HAP-1 (cell line): ENCODE measurements around the gene ADGRL3.
"Not testable (repeated sequence)": the region's sequence is repeated elsewhere in the genome, so short reads cannot be mapped to it uniquely, and the experiment has no call there.

Experiments used
- DNase-seq, 2 experiments: peaks; one replicate each; pipeline ENCODE4 v3.0.0-alpha.2; 2016 to 2020; ENCODE audit warnings: low spot score in 2 of 2
- H3K27me3 ChIP-seq: fragments of 250-450 bp; sonication (Bioruptor Pico); 2 replicates; pipeline ENCODE4 v1.5.1; 2020; ENCODE audit warnings: low read depth, mild to moderate bottlenecking, moderate library complexity
- H3K36me3 ChIP-seq: fragments of 250-450 bp; sonication (Bioruptor Pico); replicated peaks from 2 replicates; pipeline ENCODE4 v1.5.1; 2020; ENCODE audit warnings: mild to moderate bottlenecking
- H3K4me1 ChIP-seq: fragments of 250-450 bp; sonication (Bioruptor Pico); 2 replicates; pipeline ENCODE4 v1.5.1; 2020; ENCODE audit warnings: mild to moderate bottlenecking
- H3K4me3 ChIP-seq: fragments of 250-450 bp; sonication (Bioruptor Pico); 2 replicates; pipeline ENCODE4 v1.5.1; 2020; ENCODE audit warnings: mild to moderate bottlenecking, moderate library complexity
- H3K9me3 ChIP-seq: fragments of 250-450 bp; sonication (Bioruptor Pico); 2 replicates; pipeline ENCODE4 v1.5.1; 2020; ENCODE audit warnings: mild to moderate bottlenecking, moderate library complexity
- in situ Hi-C: fragments of 300-500 bp; cut with MboI; formaldehyde crosslinking; loops from 3 replicates; pipeline ENCODE4 v1.14.3; 2020; ENCODE audit warnings: low sequenced_read_pairs, inconsistent platforms, mixed read lengths

The ADGRL3 gene

DNA sequence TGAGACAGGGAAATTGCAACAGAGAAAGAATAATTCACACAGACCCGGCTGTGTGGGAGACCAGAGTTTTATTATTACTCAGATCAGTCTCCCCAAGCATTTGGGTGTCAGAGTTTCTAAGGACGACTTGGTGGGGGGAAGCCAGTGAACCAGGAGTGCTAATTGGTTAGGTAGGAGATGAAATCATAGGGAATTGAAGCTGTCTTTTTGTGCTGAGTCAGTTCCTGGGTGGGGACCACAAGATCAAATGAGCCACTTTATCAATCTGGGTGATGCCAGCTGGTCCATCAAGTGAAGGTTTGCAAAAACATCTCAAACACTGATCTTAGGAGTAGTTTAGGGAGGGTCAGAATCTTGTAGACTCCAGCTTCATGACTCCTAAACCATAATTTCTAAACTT, 560.7 kb downstream of the ADGRL3 start:
- Histone ChIP-seq H3K9me3 (no peaks in the 10 kb centered on the region), H3K4me1 (no peaks in the 10 kb centered on the region), H3K36me3 (no peaks in the 10 kb centered on the region), H3K27me3 (no peaks in the 10 kb centered on the region), H3K4me3 (no peak overlapping the region)
- in situ Hi-C loops, result no loop called here
- no peak for DNase-seq

DNA sequence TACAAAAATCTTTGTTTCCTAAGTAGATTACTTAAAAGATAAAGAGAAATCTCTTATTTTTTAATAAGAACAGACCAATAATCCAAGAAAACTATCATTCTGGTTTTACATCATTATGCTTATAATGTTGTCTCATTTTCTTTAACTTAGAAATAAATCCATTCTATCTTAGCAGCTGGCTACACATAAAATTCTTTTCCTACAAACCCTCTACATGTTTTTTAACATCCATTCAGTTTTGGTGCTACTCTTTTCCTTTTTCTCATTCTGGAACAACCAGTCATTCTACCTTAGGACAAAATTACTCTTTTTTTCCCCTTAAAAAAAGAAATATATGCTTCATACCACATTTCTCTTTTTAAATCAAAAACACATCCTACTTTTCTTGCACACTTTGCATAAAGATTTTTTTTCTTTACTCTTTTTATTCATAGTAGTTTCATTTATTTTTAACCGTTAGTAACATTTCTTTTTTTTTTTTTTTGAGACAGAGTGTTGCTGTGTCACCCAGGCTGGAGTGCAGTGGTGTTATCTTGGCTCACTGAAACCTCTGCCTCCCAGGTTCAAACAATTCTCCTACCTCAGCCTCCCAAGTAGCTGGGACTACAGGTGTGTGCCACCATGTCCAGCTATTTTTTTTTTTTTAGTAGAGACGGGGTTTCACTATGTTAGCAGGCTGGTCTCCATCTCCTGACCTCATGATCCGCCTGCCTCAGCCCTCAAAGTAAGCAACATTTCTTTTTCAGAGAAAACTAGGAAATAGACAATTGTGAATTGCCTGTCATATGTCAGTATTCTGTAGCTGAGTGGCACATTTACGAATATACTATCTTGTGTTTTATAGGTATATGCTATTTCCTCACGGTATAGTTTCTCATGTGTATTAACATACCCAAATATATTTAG, 562.8 kb downstream of the ADGRL3 start:
- in situ Hi-C loops, result no loop called here
- Histone ChIP-seq H3K4me3 (no peak overlapping the region), H3K36me3 (no peaks in the 10 kb centered on the region), H3K27me3 (no peaks in the 10 kb centered on the region), H3K9me3 (no peaks in the 10 kb centered on the region), H3K4me1 (no peaks in the 10 kb centered on the region)
- no peak for DNase-seq

DNA sequence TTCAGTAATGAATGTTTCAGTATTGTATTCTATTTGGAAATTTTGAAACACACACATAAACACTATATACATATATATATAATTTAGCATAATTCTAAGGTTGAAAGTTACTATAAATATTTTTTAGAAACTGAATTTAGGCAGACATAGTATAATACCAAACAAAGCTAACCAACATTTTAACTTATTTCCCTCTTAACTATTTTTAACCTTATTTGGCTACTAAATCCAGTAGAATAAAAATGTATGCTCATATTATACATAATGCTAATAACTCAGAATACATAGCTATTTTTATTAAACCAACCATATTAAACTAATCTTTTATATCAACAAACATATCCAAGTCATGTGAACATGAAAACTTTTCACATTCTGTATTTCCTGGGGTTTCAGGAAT, 563.6 kb downstream of the ADGRL3 start:
- H3K36me3 ChIP-seq, result no peaks in the 10 kb centered on the region
- H3K4me1 ChIP-seq, result no peaks in the 10 kb centered on the region
- DNase-seq, result no peak

DNA sequence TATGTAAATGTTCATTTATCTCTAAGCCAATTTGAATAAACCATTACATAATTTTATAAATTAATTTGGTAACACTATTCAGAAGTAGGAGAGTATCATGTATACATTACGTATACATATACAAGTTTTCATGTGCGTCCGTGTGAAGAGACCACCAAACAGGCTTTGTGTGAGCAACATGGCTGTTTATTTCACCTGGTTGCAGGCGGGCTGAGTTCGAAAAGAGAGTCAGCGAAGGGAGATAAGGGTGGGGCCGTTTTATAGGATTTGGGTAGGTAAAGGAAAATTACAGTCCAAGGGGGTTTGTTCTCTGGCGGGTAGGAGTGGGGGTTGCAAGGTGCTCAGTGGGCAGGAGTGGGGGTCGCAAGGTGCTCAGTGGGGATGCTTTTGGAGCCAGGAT, 564.0 kb downstream of the ADGRL3 start:
- H3K27me3 ChIP-seq, H3K9me3 ChIP-seq, in situ Hi-C loops, H3K4me1 ChIP-seq, DNase-seq, H3K36me3 ChIP-seq, H3K4me3 ChIP-seq: not testable (repeated sequence)

More for the DNA sequence above, 563.6 kb downstream of the ADGRL3 start:
- in situ Hi-C loops, result no loop called here
- Histone ChIP-seq H3K27me3 (no peaks in the 10 kb centered on the region), H3K9me3 (no peaks in the 10 kb centered on the region), H3K4me3 (no peak overlapping the region)

DNA sequence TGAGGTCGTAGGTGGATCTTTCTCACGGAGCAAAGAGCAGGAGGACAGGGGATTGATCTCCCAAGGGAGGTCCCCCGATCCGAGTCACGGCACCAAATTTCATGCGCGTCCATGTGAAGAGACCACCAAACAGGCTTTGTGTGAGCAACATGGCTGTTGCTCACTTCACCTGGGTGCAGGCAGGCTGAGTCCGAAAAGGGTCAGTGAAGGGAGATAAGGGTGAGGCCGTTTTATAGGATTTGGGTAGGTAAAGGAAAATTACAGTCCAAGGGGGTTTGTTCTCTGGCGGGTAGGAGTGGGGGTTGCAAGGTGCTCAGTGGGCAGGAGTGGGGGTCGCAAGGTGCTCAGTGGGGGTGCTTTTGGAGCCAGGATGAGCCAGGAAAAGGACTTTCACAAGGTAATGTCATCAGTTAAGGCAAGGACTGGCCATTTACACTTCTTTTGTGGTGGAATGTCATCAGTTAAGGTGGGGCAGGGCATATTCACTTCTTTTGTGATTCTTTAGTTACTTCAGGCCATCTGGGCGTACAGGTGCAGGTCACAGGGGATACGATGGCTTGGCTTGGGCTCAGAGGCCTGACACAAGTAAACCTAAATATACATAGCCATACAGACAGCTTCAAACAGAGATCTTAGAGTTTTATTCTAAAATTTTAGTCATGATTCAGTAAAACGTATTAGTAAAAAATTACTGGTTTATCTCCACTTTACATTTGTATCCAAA, 569.5 kb downstream of the ADGRL3 start:
- H3K4me3 ChIP-seq, DNase-seq, in situ Hi-C loops, H3K27me3 ChIP-seq, H3K9me3 ChIP-seq, H3K36me3 ChIP-seq: not testable (repeated sequence)
- H3K4me1 ChIP-seq, result peaks cover 25% of the 10 kb centered on the region

DNA sequence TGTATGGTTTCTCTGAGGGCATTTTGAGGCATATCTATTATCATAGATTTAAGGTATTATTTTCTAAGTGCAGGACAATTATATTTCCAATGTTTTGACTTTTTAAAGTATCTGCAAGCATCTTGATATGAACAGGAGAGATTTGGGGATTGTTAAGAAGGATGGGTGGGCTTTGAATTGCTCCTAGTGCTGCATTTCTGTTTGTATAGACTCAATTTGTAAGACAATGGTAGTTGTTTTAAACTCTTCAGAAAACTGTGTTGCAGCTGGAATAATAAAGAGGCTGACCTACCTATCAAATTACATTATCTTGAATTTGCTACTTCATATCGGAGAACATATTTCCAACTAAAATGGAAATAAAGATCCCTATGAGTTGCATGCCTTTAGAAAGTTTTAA, 570.3 kb downstream of the ADGRL3 start:
- DNase-seq, result peak in 1 of 2 experiments; percentile 90
- in situ Hi-C loops, result no loop called here
- 0 out of 2 replicates have a peak, but pooled peaks cover 4% of the 10 kb centered on the region for H3K27me3 ChIP-seq
- no peaks in the 10 kb centered on the region for H3K36me3 ChIP-seq
- H3K9me3 ChIP-seq, result no peaks in the 10 kb centered on the region
- peaks cover 25% of the 10 kb centered on the region for H3K4me1 ChIP-seq
- no peak overlapping the region for H3K4me3 ChIP-seq

DNA sequence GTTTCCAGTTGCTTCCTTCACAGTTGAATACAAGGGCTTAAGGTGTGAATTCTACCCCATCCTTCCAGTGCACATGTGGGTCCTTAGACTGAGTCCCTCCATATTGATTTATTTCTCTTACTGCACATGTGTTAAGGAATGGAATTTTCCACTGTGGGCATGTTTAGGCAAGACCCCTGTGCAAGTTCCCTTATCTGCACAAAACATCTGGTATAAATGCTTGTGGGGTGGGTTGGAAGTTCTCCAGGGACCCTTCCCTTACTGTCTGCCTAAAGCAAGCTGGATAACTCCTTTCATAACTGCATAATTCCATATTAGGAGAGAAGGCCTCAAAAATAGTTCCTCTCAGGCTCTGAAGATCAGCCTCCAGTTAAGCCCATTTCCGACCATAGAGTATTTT, 570.9 kb downstream of the ADGRL3 start:
- Histone ChIP-seq H3K27me3 (0 out of 2 replicates have a peak, but pooled peaks cover 4% of the 10 kb centered on the region), H3K36me3 (no peaks in the 10 kb centered on the region), H3K4me1 (peaks cover 25% of the 10 kb centered on the region), H3K4me3 (no peak overlapping the region), H3K9me3 (no peaks in the 10 kb centered on the region)
- DNase-seq, result peak; percentile 48
- in situ Hi-C loops, result no loop called here

DNA sequence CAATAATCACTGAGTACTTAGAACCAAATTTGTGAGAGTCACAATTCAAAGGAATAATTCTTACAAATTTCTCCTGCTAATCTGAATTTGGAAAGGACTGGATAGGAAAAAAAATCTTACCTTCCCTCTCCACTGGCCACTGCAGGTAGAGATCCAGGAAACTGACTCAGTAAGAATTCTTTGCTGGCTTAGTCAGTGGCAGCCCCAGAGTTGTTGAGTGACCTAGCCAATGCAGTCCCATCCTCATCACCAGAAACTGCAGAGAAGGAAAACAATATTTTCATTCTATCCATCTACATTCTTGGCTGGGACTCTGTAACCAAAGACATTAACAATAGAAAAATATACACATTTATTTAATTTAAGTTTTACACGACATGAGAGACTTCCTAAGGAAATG, 572.0 kb downstream of the ADGRL3 start:
- Histone ChIP-seq H3K36me3 (no peaks in the 10 kb centered on the region), H3K4me1 (peaks cover 25% of the 10 kb centered on the region), H3K9me3 (no peaks in the 10 kb centered on the region), H3K4me3 (no peak overlapping the region), H3K27me3 (0 out of 2 replicates have a peak, but pooled peaks cover 4% of the 10 kb centered on the region)
- in situ Hi-C loops, result no loop called here
- DNase-seq, result no peak

DNA sequence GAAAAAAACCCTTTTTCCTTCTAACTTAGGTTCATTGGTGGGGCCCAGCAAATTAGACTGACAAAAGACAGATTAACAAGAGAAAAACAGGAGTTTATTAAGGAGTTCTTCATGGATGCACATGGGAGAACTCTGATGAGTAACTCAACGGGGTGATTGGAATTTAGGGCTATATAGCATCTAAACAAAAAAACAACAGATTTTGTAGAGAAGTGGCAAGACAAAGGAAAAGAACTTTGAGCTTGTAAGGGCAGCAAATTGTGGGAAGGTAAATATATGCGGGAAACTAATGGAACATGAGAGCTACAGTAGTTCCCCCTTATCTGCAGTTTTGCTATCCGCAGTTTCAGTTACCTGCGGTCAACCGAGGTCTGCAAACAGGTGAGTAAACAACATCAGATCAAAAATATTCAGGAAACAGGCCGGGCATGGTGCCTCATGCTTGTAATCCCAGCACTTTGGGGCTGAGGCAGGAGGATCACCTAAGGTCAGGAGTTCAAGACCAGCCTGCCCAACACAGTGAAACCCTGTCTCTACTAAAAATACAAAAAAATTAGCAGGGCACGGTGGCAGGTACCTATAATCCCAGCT, 573.6 kb downstream of the ADGRL3 start:
- Histone ChIP-seq H3K4me3 (no peak overlapping the region), H3K9me3 (no peaks in the 10 kb centered on the region), H3K4me1 (peaks cover 25% of the 10 kb centered on the region), H3K27me3 (0 out of 2 replicates have a peak, but pooled peaks cover 4% of the 10 kb centered on the region), H3K36me3 (no peaks in the 10 kb centered on the region)
- in situ Hi-C loops, result no loop called here
- DNase-seq, result peak in 1 of 2 experiments; percentile 39

DNA sequence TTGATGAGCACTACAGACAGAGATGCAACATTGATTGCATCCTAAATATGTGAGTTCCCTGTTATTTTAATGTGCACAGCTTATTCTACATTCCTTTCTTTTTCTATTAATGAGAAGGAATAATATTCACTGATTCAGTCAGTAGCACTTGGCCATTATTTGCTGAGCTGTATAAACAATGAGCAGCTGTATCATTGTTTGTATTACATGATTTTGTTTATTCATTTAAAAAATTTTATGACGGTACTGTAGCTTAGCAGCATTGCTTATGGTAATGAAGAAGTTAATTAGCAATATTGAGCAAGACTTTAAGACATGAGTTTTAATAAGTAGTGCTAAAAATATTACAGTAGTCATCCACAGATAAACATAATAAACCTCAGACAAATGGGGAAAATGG, 582.0 kb downstream of the ADGRL3 start:
- Histone ChIP-seq H3K27me3 (no peaks in the 10 kb centered on the region), H3K9me3 (no peaks in the 10 kb centered on the region), H3K4me3 (no peak overlapping the region), H3K4me1 (no peaks in the 10 kb centered on the region), H3K36me3 (no peaks in the 10 kb centered on the region)
- in situ Hi-C loops, result no loop called here
- DNase-seq, result no peak

DNA sequence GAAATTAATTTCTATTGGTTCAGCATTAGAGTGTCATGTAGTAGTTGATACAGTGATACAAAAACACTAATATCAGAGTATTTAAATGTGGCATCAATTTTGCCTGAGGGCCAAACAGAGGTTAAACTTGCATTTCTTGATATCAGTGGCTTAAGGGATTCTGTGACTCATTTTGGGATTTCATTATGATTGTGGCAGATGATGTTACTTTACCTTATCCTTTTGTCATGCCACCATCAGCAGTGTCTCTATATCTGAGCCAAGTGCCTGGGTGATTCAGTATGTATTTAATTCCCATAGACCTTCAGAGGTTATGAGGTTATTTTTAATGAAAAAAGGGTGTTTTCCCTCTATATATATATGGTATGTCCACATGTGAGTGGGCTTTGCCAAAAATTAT, 582.9 kb downstream of the ADGRL3 start:
- in situ Hi-C loops, result no loop called here
- Histone ChIP-seq H3K9me3 (no peaks in the 10 kb centered on the region), H3K36me3 (no peaks in the 10 kb centered on the region), H3K4me3 (no peak overlapping the region), H3K27me3 (no peaks in the 10 kb centered on the region), H3K4me1 (no peaks in the 10 kb centered on the region)
- no peak for DNase-seq

DNA sequence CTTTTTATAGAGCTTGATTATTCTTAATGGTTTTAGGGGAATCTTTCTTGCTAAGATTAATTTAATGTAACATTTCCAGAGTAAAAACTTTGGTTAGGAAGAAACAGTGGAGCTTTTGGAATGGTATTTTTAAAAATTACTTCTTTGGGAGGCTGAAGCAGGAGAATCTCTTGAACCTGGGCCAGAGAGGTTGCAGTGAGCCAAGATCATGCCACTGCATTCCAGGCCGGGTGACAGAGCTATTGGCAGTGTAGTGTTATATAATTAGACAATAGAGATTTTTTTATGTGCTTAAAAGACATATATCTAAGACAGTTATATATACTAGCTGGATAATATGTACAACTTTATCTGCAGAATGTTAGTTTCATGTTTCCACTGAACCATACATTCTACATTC, 585.6 kb downstream of the ADGRL3 start:
- H3K4me3 ChIP-seq, result no peak overlapping the region
- no peak for DNase-seq
- in situ Hi-C loops, result no loop called here
- H3K27me3 ChIP-seq, result no peaks in the 10 kb centered on the region
- H3K9me3 ChIP-seq, result no peaks in the 10 kb centered on the region; the same call in 1 of the 2 replicates
- no peaks in the 10 kb centered on the region for H3K36me3 ChIP-seq
- no peaks in the 10 kb centered on the region for H3K4me1 ChIP-seq

DNA sequence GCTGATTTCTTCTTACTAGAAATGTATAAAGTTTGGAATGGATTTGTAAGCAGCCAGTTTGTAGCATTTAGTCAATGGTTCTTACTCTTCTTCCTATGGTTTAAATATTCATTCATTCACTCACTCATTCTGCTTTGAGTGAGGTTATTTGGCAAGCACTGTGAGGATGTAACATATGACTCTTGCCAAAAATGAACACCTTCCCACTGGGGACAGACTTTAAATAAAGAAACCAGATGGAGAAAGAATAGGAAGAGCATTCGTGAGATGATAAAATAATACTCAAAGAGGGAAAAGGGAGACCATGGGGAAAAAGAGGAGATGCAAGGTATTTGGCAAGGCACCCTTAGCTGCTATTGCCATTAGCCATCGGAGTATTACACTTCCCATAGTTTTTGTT, 586.1 kb downstream of the ADGRL3 start:
- H3K36me3 ChIP-seq, result no peaks in the 10 kb centered on the region
- in situ Hi-C loops, result no loop called here
- no peaks in the 10 kb centered on the region for H3K27me3 ChIP-seq
- DNase-seq, result no peak
- no peaks in the 10 kb centered on the region for H3K4me1 ChIP-seq
- no peaks in the 10 kb centered on the region; the same call in 1 of the 2 replicates for H3K9me3 ChIP-seq
- H3K4me3 ChIP-seq, result no peak overlapping the region

DNA sequence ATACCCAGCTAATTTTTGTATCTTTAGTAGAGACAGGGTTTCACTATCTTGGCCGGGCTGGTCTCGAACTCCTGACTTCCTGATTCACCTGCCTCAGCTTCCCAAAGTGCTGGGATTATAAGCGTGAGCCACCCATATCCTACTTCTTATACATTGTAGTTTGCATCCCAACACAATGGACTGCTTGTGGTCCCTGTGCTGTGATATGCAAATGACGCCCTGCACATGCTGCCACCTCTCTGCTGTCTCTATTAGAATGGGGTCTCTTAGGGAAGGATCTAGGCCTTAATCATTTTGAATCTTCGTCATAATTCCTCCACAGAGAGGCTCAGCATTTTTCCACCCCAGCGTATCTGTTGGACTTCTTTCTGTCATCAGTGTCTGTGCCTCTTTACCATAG, 595.9 kb downstream of the ADGRL3 start:
- no peak for DNase-seq
- Histone ChIP-seq H3K36me3 (no peaks in the 10 kb centered on the region), H3K4me1 (no peaks in the 10 kb centered on the region), H3K27me3 (no peaks in the 10 kb centered on the region), H3K9me3 (no peaks in the 10 kb centered on the region), H3K4me3 (no peak overlapping the region)
- in situ Hi-C loops, result no loop called here
